ENCODE measurements around the gene STX11. TPM values are rescaled to one million over a fixed set of nuclear protein-coding genes. Genes with fewer than 3 reads are reported as not detected.

Gene STX11
- total RNA-seq (2014; rRNA removed; shearing (Covaris generic)) = not detected in 2 replicates

DNA sequence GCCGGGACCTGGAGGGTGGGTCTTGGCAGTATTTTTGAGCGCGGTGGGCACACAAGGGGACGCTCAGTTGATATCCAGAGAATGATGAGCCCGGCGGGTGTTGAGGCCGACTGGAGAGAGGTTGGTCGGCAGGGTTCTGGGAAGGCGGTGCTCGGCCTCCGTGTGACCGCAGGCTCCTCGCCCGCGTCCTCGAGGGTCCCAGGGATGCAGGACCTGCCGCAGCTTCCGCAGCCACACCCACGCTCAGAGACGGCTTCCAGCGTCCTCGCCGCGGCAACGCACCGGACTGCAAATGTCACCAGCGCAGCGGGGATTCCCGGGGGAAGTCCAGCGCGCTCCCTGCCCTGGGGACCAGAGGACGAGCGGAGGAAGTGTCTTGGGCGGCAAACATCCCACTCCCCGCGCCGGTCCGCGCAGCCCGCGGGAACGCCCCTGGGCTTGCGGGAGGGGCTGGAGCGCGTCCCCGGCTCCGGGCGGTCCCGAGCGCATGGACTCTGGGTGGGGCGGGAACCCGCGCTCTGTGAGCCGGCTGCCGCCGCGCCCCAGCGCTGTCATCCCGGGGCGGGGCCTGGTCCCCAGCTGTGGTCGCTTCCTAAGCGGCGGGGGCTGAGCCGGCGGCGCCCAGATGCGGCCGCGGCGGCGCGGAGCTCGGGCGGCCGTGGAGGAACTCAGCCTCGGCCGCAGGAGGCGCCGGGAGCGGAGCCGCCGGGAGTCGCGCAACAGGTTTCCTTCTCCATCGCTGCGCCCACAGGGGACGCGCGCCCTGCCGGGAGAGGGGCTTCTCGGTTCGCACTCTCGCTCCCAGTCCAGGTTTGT lies at the start of gene STX11:
STX11 (plus strand) TSS at position 624 of the 816 bp plus-strand sequence. CDS start 36,111 bp downstream, outside the sequence.
- no peaks in the 10 kb centered on the region for H3K36me3 ChIP-seq (replicated peaks; ENCODE audit: control insufficient read depth, insufficient read depth, low read length)
- H3K27me3 ChIP-seq (ENCODE audit: control insufficient read depth, insufficient read depth, low read length) = peaks cover 37% of the 10 kb centered on the region
- peak within 1 kb of the TSS; percentile 80 for H3K4me3 ChIP-seq (ENCODE audit: insufficient read depth, low read depth, low read length)
- peak; percentile 83 for DNase-seq

DNA sequence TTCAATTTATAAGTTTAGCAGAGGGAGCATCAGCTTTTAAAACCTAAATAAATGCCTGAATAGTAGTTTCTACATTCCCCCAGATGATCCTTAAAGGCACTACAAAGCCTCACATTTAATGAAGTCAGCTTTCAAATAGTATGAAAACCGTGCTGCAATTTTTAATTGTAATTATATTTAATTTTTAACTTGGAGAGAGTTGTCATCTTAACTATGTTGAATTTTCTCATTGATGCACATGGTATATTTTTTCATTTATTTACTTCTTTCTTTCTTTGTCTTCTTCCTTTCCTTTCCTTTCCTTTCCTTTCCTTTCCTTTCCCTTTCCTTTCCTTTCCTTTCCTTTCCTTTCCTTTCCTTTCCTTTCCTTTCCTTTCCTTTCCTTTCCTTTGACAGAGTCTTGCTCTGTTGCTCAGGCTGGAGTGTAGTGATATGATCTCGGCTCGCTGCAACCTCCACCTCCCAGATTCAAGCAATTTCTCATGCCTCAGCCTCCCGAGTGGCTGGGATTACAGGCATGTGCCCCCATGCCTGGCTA lies 47.2 kb upstream of the STX11 start:
- no peak for DNase-seq
- H3K36me3 ChIP-seq (replicated peaks; ENCODE audit: control insufficient read depth, insufficient read depth, low read length) = no peaks in the 10 kb centered on the region
- H3K27me3 ChIP-seq (ENCODE audit: control insufficient read depth, insufficient read depth, low read length) = no peaks in the 10 kb centered on the region
- H3K4me3 ChIP-seq (ENCODE audit: insufficient read depth, low read depth, low read length) = no peak overlapping the region

DNA sequence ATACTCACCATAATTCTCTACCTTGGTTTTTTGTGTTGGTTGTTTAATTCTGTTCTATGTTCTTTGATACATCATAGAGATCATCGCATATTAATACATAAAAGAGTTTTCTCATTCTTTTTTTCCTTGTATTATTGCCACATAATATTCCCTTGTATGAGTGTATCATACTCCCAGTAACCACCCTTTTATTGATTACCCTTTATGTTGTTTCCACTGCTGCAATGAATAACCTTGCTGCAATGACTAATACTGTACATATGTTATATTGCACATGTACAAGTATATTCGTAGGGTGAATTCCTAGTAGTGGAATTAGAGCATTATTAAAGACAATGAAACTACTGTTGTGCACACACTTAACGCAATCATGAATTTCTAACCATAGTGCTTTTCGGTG lies 45.8 kb upstream of the STX11 start:
- Histone ChIP-seq H3K36me3 (replicated peaks; ENCODE audit: control insufficient read depth, insufficient read depth, low read length) (no peaks in the 10 kb centered on the region), H3K27me3 (ENCODE audit: control insufficient read depth, insufficient read depth, low read length) (no peaks in the 10 kb centered on the region), H3K4me3 (ENCODE audit: insufficient read depth, low read depth, low read length) (no peak overlapping the region)
- no peak for DNase-seq

DNA sequence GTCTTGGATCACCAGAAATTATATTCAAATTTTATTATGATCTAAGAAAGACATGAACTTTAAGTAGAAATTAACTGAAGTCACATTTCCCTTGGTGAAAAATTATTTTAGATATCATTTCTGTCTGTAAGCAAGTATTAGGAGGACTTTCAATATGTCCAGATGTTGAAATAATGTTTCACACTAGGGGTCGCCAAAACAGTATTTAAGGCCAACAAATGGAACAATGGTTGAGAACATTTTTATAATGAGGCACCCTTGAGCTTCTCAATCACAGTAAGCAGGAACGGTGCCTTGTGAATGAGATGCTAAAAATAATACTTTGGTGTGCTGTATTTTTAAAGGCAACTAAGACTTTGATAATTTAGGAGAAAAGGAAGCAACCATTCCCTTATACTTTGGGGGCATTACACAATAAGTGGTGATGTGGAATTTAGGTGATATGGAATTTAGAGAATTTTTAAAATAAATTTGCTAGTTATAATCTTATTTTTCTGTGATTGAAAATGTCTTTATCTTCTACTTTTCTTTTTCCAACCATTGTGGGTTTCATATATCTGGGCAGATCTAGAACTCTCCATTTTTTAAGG lies 45.3 kb upstream of the STX11 start:
- no peaks in the 10 kb centered on the region for H3K36me3 ChIP-seq (replicated peaks; ENCODE audit: control insufficient read depth, insufficient read depth, low read length)
- no peaks in the 10 kb centered on the region for H3K27me3 ChIP-seq (ENCODE audit: control insufficient read depth, insufficient read depth, low read length)
- DNase-seq = peak; percentile 24
- no peak overlapping the region for H3K4me3 ChIP-seq (ENCODE audit: insufficient read depth, low read depth, low read length)

DNA sequence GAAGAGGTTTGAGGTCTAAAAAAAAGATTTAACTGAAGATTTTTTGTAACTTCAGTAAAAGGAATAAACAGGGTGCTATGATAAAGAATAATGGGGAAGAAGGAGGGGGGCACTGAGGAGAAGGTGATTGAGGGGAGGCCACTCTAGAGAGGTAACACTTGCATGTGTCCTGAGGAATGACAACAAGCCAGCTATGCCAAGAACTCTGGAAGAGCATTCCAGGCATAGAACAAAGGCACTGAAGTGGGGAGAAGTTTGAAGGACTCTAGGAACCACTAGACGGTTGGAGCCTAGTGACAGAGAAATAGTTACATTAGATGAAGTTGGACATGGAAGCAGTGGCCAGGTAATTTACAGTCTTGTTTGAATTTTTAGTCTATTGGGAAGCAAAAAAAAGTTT lies 44.1 kb upstream of the STX11 start:
- H3K36me3 ChIP-seq (replicated peaks; ENCODE audit: control insufficient read depth, insufficient read depth, low read length) = no peaks in the 10 kb centered on the region
- no peak for DNase-seq

DNA sequence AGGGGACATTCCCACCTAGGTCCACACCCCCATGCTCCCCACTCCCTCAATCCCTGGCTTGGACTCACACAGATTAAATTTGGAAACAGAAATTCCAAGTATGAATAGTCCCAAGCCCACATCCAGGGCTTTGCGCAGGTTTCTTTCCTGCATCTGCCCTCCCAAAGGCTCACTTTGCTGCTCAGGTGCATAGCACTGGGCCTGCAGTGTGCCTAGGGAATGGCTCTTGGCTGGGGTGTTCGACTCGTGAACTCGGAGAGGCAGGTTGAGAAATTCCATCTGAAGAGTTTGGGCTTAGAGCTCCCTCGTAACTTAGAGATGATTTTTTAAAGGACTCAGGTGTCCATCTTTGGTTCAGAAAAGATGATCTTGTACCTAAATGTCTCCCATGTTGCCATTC lies 40.1 kb upstream of the STX11 start:
- DNase-seq = no peak
- H3K36me3 ChIP-seq (replicated peaks; ENCODE audit: control insufficient read depth, insufficient read depth, low read length) = no peaks in the 10 kb centered on the region
- H3K27me3 ChIP-seq (ENCODE audit: control insufficient read depth, insufficient read depth, low read length) = no peaks in the 10 kb centered on the region
- no peak overlapping the region for H3K4me3 ChIP-seq (ENCODE audit: insufficient read depth, low read depth, low read length)

More for the DNA sequence above, 44.1 kb upstream of the STX11 start:
- Histone ChIP-seq H3K27me3 (ENCODE audit: control insufficient read depth, insufficient read depth, low read length) (no peaks in the 10 kb centered on the region), H3K4me3 (ENCODE audit: insufficient read depth, low read depth, low read length) (no peak overlapping the region)

DNA sequence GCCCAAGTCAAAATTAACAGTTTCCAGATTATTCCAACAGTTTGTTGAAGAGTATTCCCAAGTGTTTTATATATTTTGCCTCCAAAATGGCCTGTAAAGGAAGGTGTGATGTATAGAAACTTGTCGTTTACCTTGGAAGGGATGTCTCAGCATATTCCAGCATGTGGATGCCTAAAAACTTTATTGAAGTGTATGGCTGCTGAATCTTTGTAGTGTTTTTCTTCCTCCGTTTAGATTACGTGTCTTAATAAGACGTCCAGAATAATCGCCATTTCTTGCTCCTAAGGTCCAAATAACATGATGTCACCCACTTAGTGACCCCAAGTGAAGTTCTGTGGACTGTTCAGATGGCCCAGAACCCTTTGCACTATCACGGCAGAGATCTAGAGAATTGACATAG lies 37.0 kb upstream of the STX11 start:
- H3K27me3 ChIP-seq (ENCODE audit: control insufficient read depth, insufficient read depth, low read length) = no peaks in the 10 kb centered on the region
- no peaks in the 10 kb centered on the region for H3K36me3 ChIP-seq (replicated peaks; ENCODE audit: control insufficient read depth, insufficient read depth, low read length)
- no peak for DNase-seq
- no peak overlapping the region for H3K4me3 ChIP-seq (ENCODE audit: insufficient read depth, low read depth, low read length)

DNA sequence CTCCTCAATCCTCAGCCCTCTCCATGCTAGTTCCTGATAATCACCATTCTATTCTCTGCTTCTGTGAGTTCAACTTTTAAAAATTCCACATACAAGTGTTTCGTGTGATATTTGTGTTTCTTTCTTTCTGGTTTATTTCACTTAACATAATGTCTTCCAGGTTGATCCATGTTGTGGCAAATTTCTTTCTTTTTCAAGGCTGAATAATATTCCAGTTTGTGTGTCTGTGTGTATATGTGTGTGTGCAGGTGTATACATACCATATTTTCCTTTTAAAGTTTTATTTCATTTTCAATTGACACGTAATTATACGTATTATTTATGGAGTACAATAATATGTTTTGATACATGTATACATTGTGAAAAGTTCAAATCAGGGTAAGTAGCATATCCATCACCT lies 35.1 kb upstream of the STX11 start:
- no peaks in the 10 kb centered on the region for H3K36me3 ChIP-seq (replicated peaks; ENCODE audit: control insufficient read depth, insufficient read depth, low read length)
- no peak for DNase-seq
- H3K4me3 ChIP-seq (ENCODE audit: insufficient read depth, low read depth, low read length) = no peak overlapping the region

DNA sequence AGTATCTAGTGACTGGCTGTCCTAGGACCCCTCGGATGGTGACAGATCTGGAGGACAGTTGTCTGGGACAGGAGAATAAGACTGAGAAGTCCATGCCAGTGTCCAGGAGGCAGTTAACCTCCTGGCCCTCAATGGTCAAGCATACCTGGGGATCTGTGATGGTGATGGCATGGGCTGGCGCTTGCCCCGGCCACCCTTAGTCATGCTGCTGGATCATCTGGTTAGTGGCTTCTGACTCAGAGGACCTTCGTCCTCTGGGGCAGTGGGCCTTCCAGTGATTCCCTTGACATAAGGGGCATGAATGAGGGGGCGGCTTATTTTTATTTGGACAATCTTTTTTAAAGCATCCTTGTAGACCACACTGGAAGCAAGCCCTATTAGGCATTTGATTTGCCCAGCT lies 30.9 kb upstream of the STX11 start:
- no peaks in the 10 kb centered on the region for H3K27me3 ChIP-seq (ENCODE audit: control insufficient read depth, insufficient read depth, low read length)
- no peaks in the 10 kb centered on the region for H3K36me3 ChIP-seq (replicated peaks; ENCODE audit: control insufficient read depth, insufficient read depth, low read length)
- H3K4me3 ChIP-seq (ENCODE audit: insufficient read depth, low read depth, low read length) = no peak overlapping the region
- DNase-seq = no peak

More for the DNA sequence above, 35.1 kb upstream of the STX11 start:
- no peaks in the 10 kb centered on the region for H3K27me3 ChIP-seq (ENCODE audit: control insufficient read depth, insufficient read depth, low read length)

DNA sequence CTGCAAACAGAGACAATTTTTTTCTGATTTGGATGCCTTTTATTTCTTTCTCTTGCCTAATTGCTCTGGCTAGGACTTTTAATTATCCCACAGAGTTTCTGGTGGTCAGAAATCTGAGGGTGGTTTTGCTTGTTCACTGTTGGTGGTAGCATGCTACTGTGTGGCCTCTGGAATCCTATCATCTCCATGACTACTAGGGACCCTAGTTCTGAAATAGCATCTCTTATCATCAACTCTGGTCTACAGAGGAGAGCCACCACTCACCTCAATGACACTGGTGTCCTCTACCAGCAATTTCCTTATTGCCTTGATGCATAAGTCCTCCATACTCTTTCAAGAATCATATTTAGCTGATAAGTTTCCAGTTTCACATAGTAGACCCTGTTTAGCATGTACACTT lies 27.5 kb upstream of the STX11 start:
- DNase-seq = no peak

DNA sequence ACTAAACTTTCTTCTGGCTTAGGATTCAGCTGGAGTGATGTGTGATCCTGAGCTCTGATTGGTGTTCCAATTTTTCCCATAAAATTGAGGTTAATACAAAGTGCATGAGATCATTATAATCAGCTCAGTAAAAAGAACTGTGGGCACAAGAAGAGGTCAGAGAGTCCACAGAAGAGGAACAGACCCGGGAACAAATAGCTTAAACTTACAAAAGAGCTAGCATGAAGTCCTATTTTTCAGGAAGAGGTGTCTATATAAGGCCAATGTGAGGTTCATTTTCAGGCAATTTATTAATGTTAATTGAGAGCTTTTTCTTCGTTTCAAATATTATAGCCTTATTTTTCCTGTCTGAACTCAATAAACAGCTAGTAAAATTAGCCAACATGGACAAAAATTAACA lies 26.9 kb upstream of the STX11 start:
- H3K4me3 ChIP-seq (ENCODE audit: insufficient read depth, low read depth, low read length) = no peak overlapping the region
- H3K36me3 ChIP-seq (replicated peaks; ENCODE audit: control insufficient read depth, insufficient read depth, low read length) = no peaks in the 10 kb centered on the region
- no peak for DNase-seq
- no peaks in the 10 kb centered on the region for H3K27me3 ChIP-seq (ENCODE audit: control insufficient read depth, insufficient read depth, low read length)

More for the DNA sequence above, 27.5 kb upstream of the STX11 start:
- H3K27me3 ChIP-seq (ENCODE audit: control insufficient read depth, insufficient read depth, low read length) = no peaks in the 10 kb centered on the region
- H3K4me3 ChIP-seq (ENCODE audit: insufficient read depth, low read depth, low read length) = no peak overlapping the region
- no peaks in the 10 kb centered on the region for H3K36me3 ChIP-seq (replicated peaks; ENCODE audit: control insufficient read depth, insufficient read depth, low read length)

DNA sequence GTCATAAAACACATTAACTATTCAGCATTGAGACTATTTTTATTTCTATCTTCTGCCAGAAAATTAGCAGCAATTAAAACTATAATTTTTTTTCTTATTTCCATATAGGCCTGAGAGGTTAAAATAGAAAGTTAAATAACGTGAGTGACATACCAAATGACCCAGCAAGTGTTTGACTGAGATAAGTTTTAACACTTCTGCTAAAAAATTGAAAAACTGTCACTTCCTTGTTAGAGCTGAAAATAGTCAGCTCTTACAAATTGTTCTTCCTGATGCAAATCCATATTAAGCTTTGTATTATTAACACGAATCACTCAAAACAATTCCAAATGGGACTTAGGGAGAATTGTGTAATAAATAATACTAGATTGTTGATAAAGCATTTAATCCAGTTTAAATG lies 26.5 kb upstream of the STX11 start:
- Histone ChIP-seq H3K27me3 (ENCODE audit: control insufficient read depth, insufficient read depth, low read length) (no peaks in the 10 kb centered on the region), H3K4me3 (ENCODE audit: insufficient read depth, low read depth, low read length) (no peak overlapping the region), H3K36me3 (replicated peaks; ENCODE audit: control insufficient read depth, insufficient read depth, low read length) (no peaks in the 10 kb centered on the region)
- DNase-seq = no peak

DNA sequence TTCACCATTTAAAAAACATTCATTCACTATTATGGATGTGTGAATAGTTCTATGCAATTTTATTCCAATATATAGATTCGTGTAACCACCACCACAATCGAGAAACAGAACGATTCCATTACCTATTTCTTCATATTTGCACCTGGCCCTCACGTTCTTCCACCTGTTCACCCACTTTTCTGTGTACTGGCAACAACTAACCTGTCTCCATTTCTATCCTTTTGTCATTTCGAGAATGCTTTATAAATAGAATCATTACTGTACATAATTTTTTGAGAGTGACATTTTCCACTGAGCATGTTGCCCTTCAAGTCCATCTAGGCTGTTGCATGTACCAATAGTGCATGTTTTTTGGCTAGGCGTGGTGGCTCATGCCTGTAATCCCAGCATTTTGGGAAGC lies 23.2 kb upstream of the STX11 start:
- Histone ChIP-seq H3K27me3 (ENCODE audit: control insufficient read depth, insufficient read depth, low read length) (no peaks in the 10 kb centered on the region), H3K36me3 (replicated peaks; ENCODE audit: control insufficient read depth, insufficient read depth, low read length) (no peaks in the 10 kb centered on the region), H3K4me3 (ENCODE audit: insufficient read depth, low read depth, low read length) (no peak overlapping the region)
- DNase-seq = no peak

DNA sequence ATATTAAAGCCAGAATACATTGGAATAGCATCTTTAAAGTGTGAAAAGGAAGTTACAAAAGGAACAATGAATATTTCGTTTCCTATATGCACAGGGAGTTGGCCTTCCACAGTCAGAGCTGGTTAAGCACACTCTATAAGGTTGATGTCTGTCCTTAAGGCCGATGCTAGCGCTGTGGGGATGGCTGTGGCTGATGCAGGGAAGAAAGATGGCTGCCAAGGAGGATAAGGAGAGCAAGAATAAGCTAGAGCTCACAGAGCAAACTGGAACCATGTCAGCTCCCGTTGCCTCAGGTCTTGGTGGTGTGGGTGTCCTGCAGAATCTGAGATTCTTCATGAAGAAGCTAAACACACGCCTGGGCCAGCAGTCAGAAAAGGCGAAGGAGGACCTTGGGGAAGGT lies 20.8 kb upstream of the STX11 start:
- Histone ChIP-seq H3K4me3 (ENCODE audit: insufficient read depth, low read depth, low read length) (no peak overlapping the region), H3K27me3 (ENCODE audit: control insufficient read depth, insufficient read depth, low read length) (no peaks in the 10 kb centered on the region), H3K36me3 (replicated peaks; ENCODE audit: control insufficient read depth, insufficient read depth, low read length) (no peaks in the 10 kb centered on the region)
- no peak for DNase-seq

DNA sequence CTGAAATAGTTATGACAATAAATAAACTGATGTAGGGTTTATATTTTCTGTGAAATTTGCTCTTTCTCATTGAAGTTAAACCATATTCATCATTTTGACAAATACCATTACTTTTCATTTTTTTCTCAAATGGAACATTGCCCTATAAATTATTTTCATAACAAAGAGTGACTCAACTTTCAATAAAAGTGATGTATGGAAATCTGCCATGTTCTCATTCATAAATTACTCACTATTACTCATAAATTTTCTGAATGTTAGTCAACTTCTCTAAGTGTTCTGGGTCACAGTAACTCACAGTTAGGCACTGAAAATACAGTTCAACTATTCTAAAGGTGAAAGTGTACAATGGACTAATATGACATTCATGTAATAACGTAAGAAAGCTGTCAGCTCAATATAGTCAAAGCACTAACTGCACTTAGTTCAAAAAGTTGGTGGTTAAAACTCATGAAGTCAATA lies 19.0 kb upstream of the STX11 start:
- no peak for DNase-seq
- H3K4me3 ChIP-seq (ENCODE audit: insufficient read depth, low read depth, low read length) = no peak overlapping the region
- H3K27me3 ChIP-seq (ENCODE audit: control insufficient read depth, insufficient read depth, low read length) = no peaks in the 10 kb centered on the region

More for the DNA sequence above, 19.0 kb upstream of the STX11 start:
- H3K36me3 ChIP-seq (replicated peaks; ENCODE audit: control insufficient read depth, insufficient read depth, low read length) = no peaks in the 10 kb centered on the region

Data from H7 (cell line).